ENCODE measurements around the gene OPA1.

OPA1 gene, protein sequence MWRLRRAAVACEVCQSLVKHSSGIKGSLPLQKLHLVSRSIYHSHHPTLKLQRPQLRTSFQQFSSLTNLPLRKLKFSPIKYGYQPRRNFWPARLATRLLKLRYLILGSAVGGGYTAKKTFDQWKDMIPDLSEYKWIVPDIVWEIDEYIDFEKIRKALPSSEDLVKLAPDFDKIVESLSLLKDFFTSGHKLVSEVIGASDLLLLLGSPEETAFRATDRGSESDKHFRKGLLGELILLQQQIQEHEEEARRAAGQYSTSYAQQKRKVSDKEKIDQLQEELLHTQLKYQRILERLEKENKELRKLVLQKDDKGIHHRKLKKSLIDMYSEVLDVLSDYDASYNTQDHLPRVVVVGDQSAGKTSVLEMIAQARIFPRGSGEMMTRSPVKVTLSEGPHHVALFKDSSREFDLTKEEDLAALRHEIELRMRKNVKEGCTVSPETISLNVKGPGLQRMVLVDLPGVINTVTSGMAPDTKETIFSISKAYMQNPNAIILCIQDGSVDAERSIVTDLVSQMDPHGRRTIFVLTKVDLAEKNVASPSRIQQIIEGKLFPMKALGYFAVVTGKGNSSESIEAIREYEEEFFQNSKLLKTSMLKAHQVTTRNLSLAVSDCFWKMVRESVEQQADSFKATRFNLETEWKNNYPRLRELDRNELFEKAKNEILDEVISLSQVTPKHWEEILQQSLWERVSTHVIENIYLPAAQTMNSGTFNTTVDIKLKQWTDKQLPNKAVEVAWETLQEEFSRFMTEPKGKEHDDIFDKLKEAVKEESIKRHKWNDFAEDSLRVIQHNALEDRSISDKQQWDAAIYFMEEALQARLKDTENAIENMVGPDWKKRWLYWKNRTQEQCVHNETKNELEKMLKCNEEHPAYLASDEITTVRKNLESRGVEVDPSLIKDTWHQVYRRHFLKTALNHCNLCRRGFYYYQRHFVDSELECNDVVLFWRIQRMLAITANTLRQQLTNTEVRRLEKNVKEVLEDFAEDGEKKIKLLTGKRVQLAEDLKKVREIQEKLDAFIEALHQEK

DNA sequence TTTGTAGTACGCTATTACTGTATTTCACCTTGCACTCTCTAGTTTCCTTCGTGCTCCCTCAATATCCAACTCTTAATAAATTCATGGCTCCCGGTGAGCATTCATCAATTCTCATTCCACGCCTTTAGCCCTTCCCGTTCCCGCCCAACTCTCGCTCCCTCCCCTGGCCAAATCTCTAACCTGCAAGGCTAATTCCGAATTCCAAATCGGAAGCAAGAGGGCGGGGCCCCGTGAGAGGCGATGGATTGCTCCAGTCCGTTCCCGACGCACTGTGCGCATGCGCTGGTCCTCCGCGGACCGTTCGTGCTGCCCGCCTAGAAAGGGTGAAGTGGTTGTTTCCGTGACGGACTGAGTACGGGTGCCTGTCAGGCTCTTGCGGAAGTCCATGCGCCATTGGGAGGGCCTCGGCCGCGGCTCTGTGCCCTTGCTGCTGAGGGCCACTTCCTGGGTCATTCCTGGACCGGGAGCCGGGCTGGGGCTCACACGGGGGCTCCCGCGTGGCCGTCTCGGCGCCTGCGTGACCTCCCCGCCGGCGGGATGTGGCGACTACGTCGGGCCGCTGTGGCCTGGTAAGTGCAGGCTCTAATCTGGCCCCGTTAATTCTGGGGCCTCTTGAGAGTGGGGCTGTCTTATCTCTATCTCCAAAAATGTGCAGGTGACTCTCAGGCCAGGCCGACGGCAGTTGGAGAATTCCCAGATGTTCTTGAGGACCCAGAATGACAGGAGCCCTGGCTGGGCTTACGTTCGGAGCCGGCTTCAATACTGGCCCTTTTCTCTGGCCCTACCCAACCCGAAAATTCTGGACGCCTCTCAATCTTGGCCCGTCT, at the start of gene OPA1:
OPA1 (plus strand) TSS at position 368 of the 827 bp plus-strand sequence; CDS start at position 538, 170 bp downstream.
- DNase-seq = peak; percentile 100

DNA sequence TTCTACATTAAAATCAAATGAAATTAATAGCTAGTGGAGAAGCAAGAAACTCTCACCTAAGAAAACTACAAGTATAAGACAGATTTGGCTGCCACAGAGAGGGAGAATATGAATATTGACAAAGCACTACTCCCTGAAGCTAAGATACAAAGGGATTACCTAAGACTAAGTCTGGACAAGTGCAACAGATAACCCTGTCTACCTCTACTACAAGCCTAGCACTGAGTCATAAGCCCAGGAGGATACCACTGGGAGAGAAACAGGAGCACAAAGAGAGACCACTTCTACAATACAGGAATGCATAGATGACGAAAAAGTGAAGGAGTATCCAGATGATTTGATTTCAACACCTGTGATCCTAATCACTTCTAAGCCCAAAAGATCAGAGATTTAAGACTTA, 48.7 kb upstream of the OPA1 start:
- DNase-seq = no peak

DNA sequence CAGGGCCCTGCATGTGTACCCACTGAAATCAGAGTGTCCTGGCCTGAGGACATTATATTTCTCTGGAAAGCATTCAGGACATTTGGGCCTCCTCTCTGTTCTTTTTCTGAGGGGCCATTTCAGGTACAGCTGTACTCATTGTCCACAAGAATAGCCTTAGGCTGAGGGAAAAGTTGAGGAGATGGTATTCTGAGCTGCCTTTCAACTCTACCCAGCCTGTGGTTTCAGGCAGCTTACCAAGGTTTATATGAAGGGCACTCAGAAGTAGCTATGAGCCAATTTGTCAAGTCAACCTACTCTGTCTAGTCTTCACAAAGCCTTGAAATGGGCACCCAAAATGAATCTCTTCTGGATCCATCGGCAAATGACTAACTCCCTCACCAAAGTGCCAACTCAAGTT, 47.7 kb upstream of the OPA1 start:
- DNase-seq = no peak

DNA sequence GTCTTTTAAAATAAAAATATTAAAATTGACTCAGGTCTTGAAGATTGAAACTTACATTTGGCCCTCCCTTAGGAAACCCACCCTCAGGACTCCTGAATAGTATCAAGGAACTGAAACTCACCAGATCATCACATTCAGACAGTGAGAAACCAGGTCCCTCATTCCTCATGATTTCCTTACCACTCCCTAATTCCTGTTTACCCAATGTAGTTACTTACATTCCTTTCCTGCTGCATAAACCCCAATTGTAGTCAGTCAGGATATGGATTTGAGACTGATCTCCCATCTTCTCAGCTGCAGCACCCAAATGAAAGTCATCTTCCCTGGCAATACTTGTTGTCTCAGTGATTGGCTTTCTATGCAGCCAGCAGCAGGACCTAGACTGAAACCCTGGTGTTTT, 46.9 kb upstream of the OPA1 start:
- DNase-seq = no peak

DNA sequence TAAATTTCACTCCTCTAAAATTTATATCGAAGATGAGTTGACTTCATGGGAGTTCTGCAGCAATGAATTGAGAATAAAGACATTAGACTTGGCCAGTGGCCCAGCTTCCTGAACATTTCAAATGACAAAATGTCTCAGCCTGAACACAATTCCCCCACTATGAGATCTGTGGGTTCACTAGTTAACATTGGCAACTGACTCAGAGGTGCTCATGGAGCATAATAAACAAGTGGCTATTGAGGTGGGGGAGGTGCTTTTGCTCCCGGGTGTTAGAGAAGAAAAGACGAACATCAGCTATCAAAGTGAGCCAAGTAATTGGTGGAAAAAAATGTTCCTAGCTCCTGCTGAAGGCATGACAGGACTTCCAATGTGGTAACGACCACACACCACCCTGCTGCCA, 44.6 kb upstream of the OPA1 start:
- DNase-seq = no peak

DNA sequence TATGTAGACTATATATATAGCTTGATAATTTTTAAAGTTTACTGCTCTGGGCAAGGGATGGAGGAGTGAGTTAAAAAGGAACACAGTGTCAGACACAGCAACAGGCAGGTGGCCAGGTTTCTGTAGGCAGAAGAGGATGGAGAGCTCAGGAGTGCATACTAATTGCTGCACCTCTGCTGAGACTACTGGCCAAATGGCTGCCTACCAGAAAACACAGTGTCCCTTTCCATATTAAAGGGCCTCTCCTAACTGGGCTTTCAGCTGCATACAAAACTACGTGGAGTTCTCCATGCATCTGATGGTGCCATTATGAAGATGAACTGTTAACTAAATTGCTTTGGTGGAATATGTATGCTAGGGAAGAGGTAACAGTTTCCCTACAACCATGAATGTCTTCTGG, 40.1 kb upstream of the OPA1 start:
- DNase-seq = no peak

DNA sequence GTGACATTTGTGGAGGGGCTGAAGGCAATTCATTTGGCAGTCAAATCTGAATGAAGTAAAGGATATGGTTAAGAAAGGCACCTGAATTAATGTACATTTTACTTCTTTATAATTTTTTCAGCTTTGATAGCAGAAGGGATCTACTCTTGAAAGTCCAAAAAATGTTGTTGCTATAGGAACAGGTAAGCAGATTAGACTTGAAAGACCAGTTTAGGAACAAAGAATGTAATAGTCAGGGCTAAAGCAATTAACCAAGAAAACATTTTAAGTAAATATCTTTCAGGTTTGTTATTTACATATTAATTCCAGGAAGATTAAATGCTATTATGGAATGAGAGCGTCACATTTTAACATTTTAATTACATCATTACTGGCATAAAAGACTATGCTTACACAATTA, 39.4 kb upstream of the OPA1 start:
- DNase-seq = no peak

DNA sequence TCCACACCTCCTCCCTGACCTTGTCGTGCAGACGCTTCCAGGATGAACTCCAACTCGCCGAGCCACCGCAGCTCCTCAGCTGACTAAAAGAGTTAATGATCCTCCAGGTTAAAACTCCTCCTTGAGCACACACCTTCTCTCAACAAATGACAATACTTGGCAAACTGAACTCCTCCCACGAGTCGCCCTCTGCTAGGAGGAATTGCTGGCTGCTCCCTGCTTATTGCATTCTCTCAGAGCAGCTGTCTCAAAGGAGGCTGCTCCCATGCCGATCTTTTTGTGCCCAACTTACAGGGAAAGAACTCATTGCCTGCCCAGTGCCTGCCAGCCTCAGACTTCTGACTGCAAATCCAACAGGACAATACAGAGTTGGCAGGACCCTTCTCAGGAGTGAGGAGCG, 38.2 kb upstream of the OPA1 start, which contains the start of gene ATP13A4:
ATP13A4 (minus strand) TSS at position 85 of the 400 bp plus-strand sequence. CDS start 96 bp downstream, outside the sequence.
- no peak for DNase-seq

DNA sequence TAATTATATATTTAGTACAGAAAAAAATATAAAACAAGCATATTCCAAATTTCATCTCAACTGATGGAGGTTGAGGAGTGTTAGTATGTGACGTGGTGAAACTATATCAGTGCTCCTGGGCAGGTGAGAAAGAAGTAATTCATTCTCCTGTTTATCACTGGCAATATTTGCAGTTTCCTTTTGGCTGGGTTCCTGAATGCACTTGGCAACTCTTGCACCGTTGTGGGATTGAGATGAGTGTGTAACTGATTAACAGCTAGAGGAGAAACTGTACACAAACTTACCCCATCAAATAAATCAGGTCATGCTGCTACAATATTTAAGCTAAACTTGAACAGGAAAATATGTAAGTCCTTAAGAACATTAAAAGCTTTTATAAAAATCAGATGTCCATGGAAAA, 36.2 kb upstream of the OPA1 start:
- no peak for DNase-seq

DNA sequence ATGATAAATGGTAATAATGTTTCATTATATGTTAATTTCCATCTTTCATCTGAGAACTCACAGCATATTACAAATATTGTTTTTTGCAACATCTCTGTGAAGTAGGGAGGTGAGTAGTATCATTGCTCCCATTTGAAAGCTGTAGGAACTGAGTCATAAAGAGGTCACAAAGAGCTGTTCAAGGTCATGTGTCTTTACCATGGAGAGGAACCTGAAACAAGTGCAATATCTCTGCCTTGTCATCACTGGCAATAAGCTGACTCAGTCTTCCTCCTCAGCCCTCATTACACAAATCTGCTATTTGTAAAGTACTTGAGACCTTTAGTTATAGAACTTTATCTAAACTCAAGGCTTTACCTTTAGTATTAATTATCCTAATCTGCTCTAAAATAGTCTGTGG, 33.9 kb upstream of the OPA1 start:
- no peak for DNase-seq

DNA sequence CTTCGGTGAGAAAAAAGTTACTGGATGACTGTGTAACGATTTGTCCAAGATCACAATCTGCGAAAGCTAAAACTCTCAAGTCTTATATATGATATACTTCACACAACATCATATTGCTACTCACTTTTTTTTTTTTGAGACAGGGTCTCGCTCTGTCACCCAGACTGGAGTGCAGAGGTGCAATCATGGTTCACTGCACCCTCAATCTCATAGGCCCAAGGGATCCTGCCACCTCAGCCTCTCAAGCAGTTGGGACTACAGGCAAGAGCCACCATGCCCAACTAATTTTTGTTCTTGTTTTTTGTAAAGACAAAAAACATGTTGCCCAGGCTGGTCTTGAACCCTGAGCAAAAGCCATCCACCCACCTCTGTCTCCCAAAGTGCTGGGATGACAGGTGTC, 32.9 kb upstream of the OPA1 start:
- no peak for DNase-seq

DNA sequence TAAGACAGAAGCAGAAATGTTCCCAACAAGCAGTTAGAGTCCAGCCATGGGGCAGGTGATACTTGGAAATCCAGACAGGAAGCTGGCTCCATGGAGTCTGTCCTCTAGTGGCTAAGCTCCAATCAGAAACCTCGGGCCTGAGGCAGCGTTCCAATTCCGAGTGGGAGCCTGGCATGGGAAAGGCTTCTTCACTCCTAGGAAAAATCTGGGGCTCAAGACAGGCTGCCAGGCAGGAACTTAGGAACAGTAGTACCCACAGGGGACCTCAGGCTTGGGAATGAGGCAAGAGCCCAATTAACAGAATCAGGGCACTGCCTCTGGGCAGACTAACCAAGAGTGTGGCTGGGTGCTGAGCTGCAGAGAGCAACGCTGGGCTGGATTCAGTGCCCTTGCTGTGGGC, 32.1 kb upstream of the OPA1 start:
- DNase-seq = peak; percentile 13

DNA sequence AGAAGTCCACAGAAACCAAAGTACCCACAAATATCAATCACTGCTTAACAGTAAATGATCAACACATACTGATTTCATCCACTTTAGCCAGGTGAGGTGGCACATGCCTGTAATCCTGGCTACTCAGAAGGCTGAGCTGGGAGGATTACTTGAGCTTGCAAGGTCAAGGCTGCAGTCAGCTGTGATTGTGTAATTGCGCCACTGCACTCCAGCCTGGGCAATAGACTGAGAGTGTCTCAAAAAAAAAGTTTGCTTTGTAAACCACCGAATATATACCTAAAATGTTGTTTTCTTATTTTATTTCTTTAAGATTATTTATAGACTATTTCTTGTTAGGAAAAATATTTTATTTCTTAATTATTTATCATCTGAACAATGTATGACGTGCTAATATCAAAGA, 29.6 kb upstream of the OPA1 start:
- DNase-seq = no peak

DNA sequence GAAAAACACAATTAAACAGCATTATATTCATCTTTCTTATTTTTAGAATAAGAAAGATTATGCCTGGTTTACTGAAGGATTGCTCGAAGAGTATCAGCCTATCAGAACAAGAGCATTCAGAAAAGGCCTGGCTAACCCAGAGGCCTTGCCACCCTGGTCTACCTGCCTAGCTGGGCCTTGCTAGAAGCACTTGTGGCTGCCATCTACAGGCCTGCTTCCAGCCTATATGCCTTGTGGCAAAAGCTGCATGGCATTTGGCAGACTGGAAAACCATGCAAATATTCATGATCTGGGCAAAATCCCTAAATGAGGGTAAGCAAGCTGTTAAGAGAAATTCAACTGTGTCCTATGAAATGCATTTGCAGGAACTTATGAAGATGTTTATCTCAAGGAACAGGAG, 29.0 kb upstream of the OPA1 start:
- no peak for DNase-seq

DNA sequence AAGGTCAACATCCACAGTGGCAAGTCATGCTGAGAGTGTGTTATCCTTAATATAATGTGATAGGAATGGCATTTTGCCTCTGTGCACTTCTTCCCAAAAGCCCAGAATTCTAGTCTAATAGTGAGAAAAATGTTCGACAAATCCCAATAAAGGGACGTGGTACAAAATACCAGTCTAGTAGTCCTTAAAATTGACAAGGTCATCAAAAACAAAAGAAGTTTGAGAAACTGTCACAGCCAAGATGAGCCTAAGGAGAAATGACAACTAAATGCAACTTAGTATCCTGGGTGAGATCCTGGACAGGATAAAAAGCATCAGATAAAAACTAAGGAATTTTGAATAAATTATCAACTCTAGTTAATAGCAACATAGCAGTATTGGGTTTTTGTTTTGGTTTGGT, 23.9 kb upstream of the OPA1 start:
- no peak for DNase-seq

DNA sequence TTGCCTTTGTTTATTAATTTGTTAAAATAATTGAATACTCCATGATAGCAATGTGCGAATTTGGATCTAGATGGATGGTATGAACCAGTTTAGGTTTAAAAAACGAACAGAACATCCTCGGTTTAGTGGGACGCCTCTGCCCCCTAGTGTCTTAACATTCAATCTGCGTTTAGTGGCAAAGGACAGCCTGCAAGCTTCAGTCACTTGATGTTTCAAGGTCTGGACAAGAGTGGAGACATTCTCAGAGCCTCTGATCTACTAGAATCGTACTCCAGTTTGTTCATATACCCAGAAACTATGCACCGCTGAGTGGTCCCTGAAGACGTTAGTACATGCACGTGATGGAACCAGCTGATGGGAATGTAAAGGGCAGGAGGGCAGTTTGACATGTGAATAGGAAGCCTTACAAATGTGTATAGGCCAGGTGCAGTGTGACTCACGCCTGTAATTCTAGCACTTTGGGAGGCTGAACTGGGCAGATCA, 20.5 kb upstream of the OPA1 start:
- peak; percentile 77 for DNase-seq

DNA sequence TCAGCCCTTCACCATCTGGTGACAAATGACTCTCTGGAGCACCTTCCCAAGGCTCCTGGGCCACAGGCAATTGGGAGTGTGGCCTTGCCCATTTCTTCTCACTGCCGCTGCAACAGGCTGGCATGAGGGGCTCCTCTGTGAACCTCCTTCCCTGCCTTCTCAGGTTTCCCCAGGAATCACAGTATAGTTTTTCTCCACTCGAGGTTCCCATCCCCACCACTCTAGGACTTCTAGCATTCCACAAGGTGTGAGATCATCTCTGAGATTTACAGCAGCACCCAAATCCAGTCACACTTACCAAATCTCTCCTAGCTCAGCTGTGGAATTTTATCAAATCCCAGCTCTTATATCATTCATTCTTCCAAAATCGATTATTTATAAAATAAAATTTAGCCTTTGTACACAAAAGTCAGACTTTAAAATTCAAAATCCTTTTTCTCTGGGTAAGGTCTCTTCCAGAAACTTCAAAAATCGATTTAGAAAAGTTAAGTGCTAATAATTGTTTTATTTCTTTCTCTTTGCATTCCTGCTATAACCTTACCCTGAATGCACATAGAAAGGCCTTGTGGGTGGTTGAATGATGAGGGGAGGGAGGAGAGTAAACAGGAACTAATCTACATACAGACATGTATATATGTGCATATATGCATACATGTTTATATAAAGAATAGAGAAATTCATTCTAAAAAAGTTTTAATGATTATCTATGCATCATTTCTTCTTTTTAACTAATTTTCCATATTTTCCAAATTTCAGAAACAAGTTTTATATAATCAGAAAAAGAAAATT, 19.4 kb upstream of the OPA1 start:
- DNase-seq = no peak

DNA sequence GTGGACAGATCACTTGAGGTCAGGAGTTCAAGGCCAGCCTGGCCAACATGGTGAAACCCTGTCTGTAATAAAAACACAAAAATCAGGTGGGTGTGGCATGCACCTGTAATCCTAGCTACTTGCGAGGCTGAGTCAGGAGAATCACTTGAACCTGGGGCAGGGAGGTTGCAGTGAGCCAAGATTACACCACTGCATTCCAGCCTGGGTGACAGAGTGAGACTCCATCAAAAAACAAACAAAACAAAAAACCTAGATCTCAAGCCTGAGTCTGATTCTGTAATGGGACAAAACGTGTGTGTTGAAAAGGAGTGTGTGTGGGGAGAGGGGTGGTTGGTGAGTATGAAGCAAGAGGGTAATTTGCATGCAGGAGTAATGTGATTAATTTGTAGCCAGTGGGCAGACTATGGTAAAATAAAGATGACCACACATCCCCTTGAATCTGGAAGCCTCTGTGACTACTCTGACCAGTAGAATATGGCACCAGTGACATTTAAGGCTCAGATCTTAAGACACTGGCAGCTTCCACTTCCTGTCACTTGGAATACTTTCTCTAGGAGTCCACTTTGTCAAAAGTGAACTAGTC, 18.4 kb upstream of the OPA1 start:
- no peak for DNase-seq

DNA sequence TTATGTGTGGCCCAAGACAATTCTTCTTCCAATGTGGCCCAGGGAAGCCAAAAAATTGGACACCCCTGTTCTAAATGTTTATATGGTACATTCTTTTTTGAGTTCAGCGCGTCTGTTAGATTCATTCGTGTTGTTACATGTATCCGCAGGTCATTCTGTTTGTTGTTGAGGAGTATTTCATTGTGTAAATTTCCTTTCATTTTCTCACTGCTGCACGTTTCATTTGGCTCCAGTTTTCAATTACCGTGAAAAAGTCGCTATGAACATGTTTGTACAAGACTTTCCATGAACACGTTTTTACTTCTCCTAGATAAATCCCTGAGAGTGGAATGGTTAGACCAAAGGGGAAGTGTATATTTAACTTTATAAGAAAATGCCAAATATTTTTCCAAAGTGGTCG, 7.5 kb upstream of the OPA1 start:
- DNase-seq = no peak

DNA sequence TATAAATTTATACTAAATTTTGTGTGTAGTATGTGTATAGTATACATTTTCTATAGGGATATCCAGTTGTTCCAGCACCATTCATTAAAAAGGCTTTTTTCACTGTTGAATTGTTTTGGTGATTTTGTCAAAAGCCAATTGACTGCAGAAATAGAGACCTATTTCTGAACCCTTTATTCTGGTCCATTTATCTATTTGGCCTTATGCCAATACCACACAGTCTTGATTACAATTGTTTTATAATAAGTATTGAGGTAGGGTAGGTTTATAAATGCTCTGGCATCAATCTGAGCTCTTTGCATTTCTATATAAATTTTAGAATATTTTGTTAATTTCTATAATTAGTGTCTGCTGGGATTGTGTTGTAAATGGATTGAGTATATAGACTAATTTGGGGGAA, 6.5 kb upstream of the OPA1 start:
- DNase-seq = no peak

DNA sequence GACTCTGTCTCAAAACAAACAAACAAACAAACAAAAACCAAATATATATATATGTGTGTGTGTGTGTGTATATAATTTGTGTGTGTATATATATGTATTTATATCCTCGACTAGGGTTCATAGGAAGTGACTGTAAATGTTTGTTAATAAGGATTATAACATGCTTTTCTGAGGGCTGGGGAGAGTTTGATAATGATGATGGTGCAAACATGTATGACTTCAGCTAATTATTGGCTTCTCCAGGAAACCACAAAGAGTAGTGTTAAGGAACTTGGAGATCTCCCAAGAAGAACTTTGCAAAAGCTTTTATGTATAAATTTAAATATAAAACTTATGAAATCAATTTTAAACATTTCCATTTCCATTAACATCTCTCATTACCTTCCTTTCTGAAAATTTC, 3.9 kb upstream of the OPA1 start:
- DNase-seq = no peak

DNA sequence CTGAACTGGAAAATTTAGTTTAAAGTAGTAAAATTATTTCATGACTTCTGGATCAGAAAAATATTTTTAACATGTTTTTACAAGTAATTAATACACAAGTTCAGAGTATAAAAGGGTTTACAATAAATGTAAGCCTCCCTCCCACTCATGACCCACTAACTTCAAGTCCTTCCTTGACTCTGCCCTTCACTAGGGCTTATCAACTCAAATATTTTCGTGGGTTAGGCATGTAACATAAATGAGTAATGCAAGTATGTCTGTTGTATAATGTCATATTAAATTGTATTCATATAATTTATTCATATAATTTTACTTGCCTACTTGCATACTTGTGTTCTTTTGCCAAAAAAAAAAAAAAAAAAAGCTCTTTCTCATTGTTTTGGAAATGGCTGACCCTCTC, 3.4 kb upstream of the OPA1 start:
- DNase-seq = no peak

All from NCI-H146 (cell line).